Measurements from ENCODE around the gene MYH8.

MYH8 gene

DNA sequence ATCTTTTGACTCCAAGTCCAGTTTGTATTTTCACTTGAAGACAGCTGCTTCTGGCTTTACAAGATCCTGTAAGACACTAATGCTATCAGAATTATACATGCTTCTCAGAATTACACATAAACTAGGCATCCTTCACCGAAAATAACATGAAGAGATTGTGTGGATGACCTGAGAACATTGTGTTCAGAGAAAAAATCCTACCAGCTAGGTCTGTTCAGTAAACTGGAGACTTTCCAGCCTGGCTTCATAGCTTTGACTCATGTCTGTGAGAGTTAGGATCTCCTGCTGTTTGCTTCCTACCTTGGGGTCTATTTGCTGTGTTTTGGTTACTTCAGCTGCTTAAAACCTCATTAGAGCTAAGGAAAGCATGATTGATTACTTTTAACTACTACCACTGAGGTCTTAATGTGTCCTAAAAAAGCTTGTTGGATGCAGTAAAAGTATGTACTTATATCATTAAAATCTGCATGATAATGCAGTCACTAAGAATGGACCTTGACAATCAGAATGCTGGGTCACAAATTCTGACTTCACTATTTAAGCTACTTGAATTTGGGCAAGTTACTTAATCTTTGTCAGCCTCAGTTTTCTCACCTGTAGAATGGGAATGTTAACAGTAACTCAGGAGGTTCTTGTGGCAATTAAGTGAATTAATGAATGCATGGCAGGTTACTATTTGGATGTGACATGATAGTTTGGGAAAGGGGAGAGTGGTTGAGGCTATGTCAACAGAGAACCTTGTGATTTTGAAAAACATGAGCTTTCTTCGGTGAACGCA, 40.9 kb downstream of the MYH8 start:
- no peak for DNase-seq (ENCODE audit: low spot score)

DNA sequence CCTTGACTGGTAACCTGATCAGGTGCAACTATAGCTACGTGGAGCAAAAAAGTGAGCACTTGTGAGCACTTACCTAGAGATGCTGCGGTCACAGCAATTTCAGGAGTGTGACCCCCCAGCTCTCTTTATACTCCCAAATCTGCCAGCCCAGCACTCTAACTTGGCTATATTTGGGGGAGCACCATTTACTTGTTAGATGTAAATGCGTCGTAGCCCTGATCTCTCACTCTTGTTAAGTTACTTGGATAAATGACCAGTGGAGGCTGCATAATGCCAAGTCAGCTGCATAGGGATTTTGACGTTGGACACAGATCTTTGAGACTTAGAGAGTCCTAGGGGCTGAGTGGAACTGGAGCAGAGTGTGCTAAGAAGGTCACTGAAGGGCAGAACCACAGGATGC, 48.8 kb downstream of the MYH8 start, which contains the start of gene MYH13:
Gene MYH13 (minus strand): TSS at position 101 of the 400 bp plus-strand sequence. CDS start 8,476 bp downstream, outside the sequence.
- DNase-seq (ENCODE audit: low spot score) = no peak

DNA sequence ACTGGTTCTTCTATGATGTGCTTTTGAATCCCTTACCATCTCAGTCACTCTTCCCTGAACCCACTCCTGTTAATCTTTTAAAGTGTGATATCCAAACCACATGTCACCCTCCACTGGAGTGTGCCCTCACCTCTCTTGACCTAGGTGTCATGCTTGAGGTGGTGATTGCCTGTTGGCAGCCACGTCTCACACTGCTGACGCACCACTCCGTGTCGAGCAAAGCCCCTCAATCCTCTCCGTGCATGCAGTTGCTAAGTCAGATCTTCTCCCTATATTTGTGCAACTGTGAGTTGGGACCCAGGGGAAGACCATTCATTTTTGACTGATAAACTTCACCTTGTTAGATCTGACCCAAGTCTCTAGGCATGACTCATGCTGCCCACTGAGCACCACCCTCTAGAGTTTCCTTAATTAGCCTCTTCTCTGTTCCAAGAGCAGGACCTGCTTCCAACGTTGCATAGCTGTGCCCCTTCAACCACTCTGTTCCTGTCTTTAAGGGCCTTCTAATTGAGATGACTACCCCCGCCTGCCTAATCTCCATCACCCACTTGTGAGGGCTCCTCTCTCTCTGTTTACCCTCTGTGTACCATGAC, 51.6 kb downstream of the MYH8 start:
- no peak for DNase-seq (ENCODE audit: low spot score)

DNA sequence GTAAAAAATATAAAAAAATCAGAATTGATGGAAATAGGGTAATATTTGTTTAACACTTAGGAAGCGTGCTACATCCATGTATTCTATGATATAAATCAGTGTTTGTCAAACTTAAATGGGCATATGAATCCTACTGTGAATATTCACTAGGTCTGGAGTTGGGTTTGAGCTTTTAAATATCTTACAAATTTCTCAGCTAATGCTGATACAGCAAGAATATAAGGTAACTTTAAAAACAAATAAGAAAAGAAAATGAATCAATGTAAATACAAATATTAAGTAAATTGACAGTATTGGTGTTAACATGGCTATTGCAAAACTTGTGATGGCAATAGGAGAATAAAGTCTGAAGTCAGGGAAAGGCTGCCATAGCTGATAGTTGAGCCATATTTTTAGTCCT, 52.5 kb downstream of the MYH8 start:
- DNase-seq (ENCODE audit: low spot score) = no peak

DNA sequence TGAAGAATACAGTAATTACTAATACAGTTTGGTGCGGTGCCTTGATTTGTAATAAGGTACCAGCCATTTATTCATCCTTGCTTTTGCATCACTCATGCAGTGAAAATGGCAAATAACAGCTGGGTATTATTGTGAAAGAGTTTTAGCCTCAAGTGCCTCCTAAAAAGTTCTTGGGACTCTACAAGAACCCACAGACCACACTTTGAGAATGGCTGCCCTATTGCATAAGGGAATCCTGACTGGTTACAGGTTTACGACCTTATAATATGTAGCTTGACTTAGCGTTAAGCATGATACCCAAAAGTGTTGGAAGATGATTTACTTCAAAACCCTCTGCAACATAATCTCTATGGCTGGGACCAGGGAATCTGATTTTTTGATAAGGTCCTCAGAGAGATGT, 53.2 kb downstream of the MYH8 start:
- DNase-seq (ENCODE audit: low spot score) = no peak

DNA sequence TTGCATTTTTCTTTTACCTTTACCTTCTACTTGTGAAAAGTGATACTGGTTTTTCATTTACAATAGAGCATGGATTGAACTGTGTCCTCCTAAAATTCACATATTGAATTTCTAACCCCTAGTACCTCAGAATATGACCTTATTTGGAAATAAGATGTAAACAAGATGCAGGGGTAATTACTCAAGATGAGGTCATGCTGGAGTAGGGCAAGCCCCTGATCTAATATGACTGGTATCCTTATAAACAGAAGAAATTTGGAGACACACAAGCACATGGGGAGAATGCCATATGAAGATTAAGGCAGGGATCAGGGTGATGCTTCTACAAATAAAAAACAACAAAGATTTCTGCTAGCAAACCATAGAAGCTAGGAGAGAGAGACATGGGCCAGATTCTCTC, 61.2 kb downstream of the MYH8 start:
- no peak for DNase-seq (ENCODE audit: low spot score)

DNA sequence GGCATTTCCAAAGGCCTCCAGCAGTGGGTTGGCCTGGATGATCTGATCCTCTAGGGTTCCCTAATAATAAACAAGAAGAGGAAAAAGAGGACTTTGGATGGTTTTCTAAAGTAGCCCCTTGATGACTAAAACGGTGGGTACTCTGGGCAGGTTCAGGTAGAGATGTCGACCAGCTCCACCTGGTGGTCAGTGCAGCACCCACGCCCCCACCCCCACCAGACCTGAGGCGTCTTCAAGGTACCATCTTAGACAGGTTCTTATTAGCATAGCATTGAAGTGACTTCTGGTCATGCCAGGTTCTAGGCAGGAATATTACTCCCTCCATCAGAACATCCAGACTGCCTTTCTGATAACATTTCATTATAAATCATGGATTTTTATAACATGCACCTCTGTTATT, 64.0 kb downstream of the MYH8 start:
- no peak for DNase-seq (ENCODE audit: low spot score)

DNA sequence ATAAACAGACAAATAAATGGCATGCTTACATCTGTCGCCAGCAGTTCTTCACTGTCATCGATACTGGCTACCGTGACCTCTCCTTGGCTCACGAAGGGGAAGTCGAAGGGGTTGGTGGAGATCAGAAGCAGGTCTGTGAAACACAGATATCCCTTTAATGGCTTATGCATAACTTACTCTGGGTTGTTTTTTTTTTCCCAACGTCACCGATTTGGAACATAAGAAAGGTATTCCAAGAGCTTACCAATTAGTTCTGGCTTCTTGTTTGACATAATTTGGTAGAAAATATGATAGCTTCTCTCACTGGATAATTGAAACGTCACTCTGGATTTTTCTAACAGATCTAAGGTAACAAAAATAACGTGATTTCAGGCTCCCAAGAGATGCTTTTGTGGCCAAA, 67.1 kb downstream of the MYH8 start:
- DNase-seq (ENCODE audit: low spot score) = no peak

DNA sequence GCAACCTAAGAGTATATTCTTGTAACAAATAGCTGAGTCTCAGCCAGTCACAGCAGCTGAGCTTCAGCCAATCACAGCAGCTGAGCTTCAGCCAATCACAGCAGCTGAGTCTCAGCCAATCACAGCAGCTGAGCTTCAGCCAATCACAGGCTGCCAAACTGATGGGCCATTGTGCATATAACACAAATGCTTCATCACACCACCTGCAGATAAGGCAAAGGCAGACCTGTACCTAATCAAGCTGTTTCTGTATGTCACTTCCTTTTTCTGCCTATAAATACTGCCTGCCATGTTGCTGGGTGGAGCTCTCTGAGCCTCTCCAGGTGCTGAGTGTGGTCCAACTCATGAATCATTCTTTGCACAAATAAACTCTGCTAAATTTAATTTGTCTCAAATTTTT, 68.9 kb downstream of the MYH8 start:
- DNase-seq (ENCODE audit: low spot score) = no peak

DNA sequence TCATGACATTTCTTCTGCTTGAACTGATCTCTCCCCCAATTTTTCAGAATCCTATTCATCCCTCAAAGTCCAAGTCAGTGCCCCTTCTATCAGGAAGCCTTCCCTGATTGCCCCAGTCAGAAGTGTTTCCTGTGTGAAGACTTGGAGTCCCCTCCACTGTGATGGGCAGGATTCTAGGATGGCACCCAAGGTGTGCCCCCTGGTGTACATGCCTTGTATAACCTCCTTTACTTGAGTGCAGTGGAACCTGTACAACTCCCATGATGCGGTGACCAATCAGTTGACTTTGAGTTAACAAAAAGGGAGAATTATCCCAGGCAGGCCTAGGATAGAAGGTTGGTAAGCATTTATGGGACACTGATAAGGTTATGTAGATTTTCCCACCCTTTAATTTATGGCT, 72.3 kb downstream of the MYH8 start:
- no peak for DNase-seq (ENCODE audit: low spot score)

DNA sequence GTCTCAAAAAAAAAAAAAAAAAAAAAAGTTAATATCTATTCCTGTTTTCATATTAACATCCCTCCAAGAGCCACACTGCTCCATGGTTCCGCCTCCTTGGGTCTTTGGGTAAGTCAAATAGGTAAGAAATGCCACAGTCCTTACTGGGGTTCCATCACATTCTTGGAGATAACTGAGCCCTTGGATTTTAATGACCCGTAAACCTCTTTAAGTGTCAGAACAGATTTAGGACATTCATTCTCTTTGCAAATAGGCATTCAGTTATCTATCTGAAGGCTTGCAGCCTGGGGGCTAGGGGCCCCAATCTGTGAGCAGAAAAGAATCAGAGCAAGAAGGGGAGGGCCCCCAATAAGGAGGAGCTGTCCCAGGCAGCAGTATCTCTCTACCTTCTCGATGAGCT, 76.9 kb downstream of the MYH8 start:
- DNase-seq (ENCODE audit: low spot score) = no peak
